GM12872 (cell line): ENCODE results near the gene MLXIPL.

Experiments used
- CTCF ChIP-seq: IDR thresholded peaks from 3 replicates; pipeline ENCODE4 v1.5.1; 2011; ENCODE audit warnings: low read depth, mild to moderate bottlenecking, low read length, moderate library complexity; ENCODE audit not compliant: insufficient read depth

MLXIPL gene

GRCh38 chr7:73648593-73649332 is 24.4 kb upstream of the MLXIPL start:
- no peak for TF ChIP-seq CTCF

- 0 out of 3 replicates have a peak, but pooled peaks have one; percentile 1 for TF ChIP-seq CTCF
Observed at GRCh38 chr7:73647725-73648592, 23.6 kb upstream of the MLXIPL start.

- 0 out of 3 replicates have a peak, but pooled peaks have one; percentile 6 for TF ChIP-seq CTCF
Observed at GRCh38 chr7:73646785-73647724, 22.7 kb upstream of the MLXIPL start.

- no peak for TF ChIP-seq CTCF
Observed at GRCh38 chr7:73645643-73646174, 21.4 kb upstream of the MLXIPL start.

GRCh38 chr7:73644688-73645286 is 20.5 kb upstream of the MLXIPL start:
- TF ChIP-seq CTCF, result no peak

- TF ChIP-seq CTCF, result no peak
Observed at GRCh38 chr7:73642834-73643233, 18.5 kb upstream of the MLXIPL start.
